ENCODE measurements around the gene DENND2C.

The DENND2C gene, protein sequence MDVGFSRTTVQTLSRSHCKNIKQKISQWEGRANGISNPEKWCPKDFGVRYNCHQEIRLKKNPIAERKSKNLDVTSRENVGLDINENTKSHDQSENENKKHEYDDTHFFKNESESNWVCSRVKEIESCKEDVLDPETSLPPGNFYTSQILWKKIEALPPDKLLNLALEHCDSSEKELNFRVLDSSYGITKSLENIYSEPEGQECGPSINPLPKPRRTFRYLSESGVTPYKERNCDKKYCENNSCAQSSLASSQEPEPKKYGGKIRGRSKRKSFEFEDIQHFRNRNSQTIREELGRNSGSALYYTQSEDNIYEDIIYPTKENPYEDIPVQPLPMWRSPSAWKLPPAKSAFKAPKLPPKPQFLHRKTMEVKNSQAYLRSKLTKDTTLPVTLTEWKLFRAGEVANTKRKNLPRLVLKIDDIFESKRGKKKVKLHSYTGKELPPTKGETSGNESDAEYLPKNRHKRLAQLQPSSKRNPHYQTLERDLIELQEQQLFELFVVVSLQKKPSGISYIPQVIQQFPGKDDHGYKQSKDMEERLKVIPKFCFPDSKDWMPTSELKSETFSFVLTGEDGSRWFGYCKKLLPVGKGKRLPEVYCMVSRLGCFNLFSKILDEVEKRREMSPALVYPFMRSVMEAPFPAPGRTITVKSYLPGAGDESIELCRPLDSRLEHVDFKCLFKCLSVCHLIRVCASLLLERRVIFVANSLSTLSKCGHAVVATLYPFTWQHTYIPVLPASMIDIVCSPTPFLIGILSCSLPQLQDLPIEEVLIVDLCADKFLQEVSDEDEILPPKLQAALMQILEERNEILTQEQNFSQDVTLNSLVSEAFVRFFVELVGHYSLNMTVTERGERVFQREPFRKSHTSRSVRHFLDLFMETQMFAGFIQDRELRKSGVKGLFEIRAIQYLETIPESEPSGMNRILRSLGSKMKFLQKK

DNA sequence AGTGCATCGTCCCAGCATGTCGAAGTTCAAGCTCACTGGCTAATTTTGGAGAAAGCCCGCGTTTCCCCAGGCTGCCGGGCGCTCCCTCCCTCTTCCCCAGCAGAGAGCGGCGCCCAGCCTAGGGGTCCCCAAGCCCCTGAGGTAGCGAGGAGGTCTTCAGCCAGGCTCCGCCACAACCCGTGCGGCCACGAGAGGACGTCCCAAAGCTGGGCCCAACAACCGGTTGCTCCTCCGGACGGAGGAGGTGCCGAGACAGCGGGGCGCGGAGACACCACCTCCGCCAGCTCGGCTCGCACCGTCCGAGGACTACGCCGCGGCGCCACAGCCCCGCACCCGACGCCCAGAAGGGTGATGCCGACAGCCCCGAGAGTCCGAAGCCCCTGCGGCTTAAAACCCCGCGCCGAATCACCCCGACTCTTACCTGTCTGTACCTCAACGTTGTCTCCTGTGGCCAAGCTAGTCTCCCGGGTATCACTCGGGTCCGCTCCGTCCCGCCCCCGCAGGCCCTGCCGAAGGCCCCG lies at the start of gene DENND2C:
Gene DENND2C, minus strand, starts transcription at position 488 of the 521 bp plus-strand sequence. CDS start 44,065 bp downstream, outside the sequence.
- no peak for DNase-seq (ENCODE audit: low read depth)

- DNase-seq (ENCODE audit: low read depth), result no peak
Measured at GRCh38 chr1:114719424-114719787, 49.6 kb upstream of the DENND2C start.

- no peak for DNase-seq (ENCODE audit: low read depth)
Measured at GRCh38 chr1:114718661-114719423, 49.0 kb upstream of the DENND2C start.

DNA sequence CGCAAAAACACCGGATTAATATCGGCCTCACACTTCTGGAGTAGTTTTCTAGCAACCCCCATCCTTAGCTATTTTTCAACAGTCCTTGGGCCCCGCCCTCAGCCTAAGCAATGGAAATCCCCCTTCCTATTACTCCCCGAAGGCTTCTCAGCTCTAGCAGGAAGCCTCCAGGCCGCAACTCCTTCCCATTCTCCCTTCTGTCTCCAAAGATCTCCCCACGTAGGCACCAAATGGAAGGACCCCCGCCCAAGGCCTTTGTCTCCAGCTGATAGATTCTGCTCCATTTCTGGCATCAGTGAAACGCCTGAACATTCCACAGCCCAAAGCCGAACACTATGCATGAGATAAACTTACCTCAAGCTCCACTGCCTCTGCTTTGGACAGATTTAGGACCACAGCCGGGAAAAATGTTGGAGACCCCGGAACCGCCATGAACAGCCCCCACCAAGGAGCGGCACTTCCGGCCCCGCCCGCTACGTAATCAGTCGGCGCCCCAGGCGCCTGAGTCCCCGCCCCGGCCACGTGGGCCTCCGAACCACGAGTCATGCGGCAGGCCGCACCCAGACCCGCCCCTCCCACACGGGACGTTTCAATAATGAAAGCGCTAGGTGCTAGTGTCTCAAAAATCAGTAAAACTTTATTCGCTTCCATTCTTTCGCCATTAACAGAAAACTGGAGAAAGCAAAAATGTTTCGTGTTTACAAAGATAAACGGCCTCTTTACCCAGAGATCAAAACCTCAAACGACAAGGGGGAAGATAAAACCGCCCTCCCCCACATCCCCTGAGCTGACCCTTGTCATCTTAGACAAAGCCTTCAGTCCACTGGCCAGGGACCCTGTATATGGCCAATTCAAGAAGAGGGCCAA lies 46.7 kb upstream of the DENND2C start, which contains the start of gene NRAS:
Gene NRAS, minus strand, starts transcription at position 468 of the 867 bp plus-strand sequence. CDS start 611 bp downstream, outside the sequence.
- peak; percentile 95 for DNase-seq (ENCODE audit: low read depth)

GRCh38 chr1:114715952-114716303 lies 46.1 kb upstream of the DENND2C start:
- DNase-seq (ENCODE audit: low read depth), result no peak

- DNase-seq (ENCODE audit: low read depth), result no peak
Measured at GRCh38 chr1:114712977-114713376, 43.1 kb upstream of the DENND2C start.

GRCh38 chr1:114710360-114710759 lies 40.5 kb upstream of the DENND2C start:
- DNase-seq (ENCODE audit: low read depth), result no peak

DNA sequence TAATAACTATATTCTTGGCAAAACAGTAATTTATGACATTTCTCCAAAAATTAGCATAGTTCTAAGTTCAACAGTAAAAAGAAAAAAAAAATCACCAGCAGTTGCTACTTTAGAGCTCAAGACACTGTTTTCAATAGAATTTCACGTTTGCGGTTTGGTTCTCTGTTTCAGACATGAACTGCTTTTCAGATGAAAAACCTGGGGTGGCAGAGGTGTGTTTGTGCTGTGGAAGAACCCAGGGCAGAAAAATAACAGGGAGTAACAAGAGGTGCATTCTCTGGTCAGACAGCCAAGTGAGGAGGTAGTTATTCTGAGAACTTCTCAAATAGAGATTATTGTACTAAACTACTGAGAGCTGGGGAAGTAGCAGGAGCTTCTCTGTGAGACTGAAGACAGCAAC lies 37.8 kb upstream of the DENND2C start:
- no peak for DNase-seq (ENCODE audit: low read depth)

DNA sequence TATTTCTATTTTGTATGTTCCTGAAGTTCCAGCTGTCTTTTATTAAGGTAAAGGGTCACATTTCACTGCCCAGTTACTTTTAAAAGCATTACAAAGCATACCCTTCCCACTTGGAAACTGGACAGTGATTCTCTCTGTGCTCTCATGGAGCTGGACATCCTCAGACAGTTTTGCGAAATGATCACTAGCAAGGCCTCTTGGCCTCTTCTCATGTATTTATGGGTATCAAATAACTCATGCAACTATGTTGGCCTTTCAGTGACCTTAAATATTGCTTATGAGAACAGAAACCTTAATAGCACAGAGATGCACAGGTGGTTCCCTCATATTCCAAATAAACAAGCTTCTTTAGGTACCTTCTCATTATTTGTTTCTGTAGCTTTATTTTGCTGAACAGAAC lies 33.4 kb upstream of the DENND2C start:
- DNase-seq (ENCODE audit: low read depth), result no peak

DNA sequence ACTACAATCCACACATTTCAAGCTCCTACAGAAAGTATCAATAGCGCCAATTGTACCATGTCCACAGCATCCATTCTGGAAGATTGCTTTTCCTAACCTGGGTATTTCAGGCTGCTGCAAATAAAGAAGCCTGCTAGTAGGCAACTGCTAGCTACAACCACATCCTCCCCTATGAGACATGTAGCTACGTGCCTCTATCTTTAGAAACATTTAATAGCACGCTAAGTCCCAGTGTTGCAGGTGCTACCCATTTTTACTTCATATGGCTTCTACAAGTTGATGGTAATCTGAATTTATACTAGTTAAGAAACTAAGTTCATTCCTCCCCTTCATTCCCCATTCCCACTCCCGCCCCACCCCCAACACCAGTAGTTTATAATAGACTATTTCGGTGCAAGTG lies 32.9 kb upstream of the DENND2C start:
- DNase-seq (ENCODE audit: low read depth), result no peak

DNA sequence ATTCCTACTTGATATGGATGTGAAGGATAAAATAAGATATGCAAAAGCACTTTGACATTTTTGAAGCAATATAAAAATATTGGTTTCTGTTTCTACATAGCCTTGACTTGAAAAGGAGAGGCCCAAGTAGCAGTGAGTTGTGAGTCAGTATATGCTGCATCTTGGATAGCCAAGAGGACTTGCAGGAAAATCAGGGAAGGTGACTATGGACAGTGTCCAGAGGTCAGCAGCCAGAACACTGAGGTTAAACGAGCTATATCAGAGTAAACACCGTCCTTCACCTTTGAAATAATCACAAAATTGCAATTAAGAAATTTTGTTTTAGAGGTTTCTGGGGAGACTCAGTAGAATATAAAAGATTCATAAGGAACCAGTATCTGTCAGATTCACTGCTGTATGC lies 32.1 kb upstream of the DENND2C start:
- no peak for DNase-seq (ENCODE audit: low read depth)

DNA sequence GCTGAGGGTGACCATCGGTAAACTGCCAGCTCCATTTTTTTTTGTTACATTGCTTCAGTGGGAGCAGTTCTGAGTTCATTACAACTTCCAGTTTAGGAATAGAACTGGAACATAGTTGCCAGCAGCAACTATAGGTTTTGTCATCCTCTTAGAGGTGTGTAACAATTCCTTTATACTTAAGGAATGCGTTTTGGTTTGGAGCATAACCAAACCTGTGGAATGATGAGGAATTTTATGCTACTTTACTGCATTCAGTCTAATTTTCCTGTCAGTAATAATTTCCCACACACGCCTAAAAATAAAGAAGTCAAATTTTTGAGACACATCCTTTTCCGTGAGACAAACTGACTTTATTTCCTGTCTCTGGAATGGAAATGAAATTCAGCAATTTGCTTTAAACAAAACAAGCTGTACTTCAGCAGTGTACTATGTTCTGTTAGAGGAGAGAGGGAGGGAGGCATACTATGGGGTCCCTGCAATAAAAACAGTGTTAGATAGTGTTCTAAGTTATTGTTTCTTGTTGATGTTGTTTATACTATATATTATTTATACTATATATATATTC lies 30.3 kb upstream of the DENND2C start:
- DNase-seq (ENCODE audit: low read depth), result no peak

GRCh38 chr1:114696810-114697209 lies 27.0 kb upstream of the DENND2C start:
- DNase-seq (ENCODE audit: low read depth), result no peak

DNA sequence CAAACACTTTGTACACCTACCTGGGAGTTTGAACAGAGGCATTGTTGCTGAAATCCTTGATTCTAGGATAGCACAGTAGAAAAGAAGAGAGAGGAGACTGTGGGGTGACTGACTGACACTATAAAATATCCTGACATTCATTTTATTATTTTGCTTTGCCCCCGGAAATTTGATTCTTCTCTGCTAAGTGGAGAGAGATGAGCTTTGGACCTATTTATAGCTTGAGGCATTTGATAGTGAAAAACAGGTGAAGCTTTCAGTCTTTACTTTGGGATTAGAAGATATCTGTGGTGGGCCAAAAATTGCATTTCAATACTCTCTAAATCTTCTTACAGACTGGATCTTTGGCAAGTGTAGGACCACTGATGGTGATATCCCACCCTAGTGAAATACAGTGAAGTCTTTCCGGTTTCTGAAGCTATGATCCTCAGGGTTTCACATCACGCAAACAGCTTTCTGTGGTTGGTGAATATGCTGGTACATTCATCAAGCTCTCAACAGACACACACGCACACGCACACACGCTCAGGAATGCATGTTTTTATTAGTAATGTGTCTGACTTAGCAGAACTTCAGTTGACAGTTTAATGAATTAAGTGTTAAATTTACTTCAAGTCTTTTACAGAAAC lies 25.7 kb upstream of the DENND2C start, which contains the start of gene AMPD1:
Gene AMPD1, minus strand, starts transcription at position 117 of the 629 bp plus-strand sequence. Its CDS starts 75 bp downstream, at position 42.
- no peak for DNase-seq (ENCODE audit: low read depth)

DNA sequence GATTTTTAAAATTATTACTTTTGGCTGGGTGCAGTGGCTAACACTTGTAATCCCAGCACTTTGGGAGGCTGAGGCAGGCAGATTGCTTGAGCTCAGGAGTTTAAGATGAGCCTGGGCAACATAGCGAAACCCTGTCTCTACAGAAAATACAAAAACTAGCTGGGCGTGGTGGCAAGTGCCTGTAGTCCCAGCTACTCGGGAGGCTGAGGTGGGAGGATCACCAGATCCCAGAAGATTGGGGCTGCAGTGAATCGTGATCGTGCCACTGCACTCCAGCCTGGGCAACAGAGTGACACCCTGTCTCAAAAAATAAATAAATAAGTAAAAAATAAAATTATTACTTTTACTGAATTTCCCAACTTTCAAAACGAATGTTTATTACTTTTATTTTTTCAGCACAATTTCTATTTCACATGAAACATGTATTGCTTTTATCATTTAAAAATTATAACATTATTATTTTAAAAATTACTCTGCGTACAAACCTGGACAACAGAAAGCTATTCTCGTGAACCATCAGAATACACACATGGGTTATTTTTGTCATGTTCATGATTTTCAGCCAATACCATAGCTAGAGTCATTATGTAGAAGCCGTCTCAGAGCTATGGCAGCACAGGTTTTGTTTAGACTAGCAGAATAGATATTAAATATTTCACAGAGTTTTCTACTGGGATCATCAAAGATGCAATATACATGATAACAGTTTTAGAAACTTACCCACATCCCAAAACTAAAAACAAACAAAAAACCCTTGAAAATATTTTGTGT lies 24.9 kb upstream of the DENND2C start:
- DNase-seq (ENCODE audit: low read depth), result no peak

DNA sequence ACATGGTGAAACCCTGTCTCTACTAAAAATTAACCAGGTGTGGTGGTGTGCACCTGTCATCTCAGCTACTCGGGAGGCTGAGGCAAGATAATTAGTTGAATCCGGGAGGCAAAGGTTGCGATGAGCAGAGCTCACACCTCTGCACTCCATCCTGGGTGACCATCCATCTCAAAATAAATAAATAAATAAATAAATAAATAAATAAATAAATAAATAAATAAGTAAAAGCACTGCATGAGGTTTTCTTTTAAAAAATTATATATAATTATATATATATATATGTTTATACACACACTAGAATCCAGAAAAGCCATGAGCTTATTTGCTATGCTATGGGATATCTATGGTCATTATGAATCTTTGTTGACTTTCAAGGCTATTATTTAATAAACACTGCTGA lies 23.1 kb upstream of the DENND2C start:
- DNase-seq (ENCODE audit: low read depth), result no peak

DNA sequence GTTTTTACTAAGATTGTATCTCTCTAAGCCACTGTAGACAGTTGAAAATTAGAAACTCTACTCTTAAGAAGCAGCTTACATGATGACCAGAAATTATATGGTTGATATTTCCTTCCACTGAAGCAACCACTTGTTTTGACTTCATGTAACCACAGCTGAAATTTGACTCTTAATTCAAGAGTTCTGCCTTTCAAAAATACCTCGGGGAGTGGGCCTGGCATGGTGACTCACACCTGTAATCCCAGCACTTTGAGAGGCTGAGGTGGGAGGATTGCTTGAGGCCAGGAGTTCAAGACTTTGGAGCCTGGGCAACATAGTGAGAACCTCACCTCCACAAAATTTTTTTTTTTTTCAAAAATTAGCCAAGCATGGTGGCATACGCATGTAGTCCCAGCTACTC lies 21.2 kb upstream of the DENND2C start:
- DNase-seq (ENCODE audit: low read depth), result no peak

DNA sequence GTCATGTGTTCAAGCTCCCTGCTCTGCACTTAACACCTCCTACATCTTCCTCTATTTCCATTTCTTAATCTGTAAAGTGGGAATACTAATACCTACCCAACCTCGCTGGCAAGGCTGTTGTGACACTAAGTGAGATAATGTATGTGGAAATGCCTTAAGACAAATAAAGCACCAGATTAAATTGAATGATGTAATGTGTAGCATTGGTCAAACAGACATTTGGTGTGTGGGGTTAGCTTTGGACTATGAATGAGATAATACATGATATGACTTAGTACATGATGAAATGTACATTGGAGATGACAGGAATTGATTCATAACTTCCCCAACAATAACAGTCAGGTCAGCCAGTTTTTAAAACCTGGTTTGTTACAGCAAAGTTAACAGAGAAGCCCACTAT lies 20.3 kb upstream of the DENND2C start:
- no peak for DNase-seq (ENCODE audit: low read depth)

DNA sequence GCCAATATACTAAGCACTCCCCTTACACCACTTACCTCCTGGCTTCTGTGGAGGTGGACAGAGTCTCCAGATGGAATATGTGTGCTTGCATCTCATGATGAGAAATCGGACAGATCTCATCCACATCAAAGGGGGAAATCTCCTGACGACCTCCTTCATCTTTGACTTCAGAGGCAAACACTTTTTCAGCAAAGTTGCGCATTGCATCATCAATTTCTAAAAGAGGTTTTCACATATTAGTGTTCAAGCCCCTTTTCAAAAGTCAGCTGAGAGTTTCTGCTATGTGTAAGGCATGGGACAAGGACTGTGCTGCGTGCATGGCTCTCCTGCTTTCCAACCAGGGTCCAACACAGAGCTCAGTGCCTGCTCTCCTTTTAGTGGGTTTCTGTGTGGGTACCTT lies 18.7 kb upstream of the DENND2C start:
- DNase-seq (ENCODE audit: low read depth), result no peak
